HUES6 (cell line): ENCODE data around the gene MADD.

ENCODE experiments used
- H3K27ac ChIP-seq: 2 replicates; pipeline ENCODE4 v1.7.0; 2013; ENCODE audit warnings: low read depth, mild to moderate bottlenecking, low read length, inconsistent platforms
- H3K27me3 ChIP-seq: 2 replicates; pipeline ENCODE4 v1.6.1; 2013; ENCODE audit warnings: low read length; ENCODE audit not compliant: control insufficient read depth, insufficient read depth
- H3K36me3 ChIP-seq: 2 replicates; pipeline ENCODE4 v1.6.1; 2013; ENCODE audit warnings: low read length; ENCODE audit not compliant: control insufficient read depth, insufficient read depth
- H3K4me1 ChIP-seq: 2 replicates; pipeline ENCODE4 v1.6.1; 2013; ENCODE audit warnings: low read length; ENCODE audit not compliant: control insufficient read depth, insufficient read depth
- H3K4me3 ChIP-seq: 2 replicates; pipeline ENCODE4 v1.5.1; 2013; ENCODE audit warnings: low read depth, low read length
- H3K9ac ChIP-seq: one replicate; pipeline ENCODE4 v1.6.1; 2013; ENCODE audit warnings: mild to moderate bottlenecking, low read length
- H3K9me3 ChIP-seq: 2 replicates; pipeline ENCODE4 v1.6.1; 2013; ENCODE audit warnings: low read depth, low read length; ENCODE audit not compliant: control insufficient read depth, insufficient read depth

MADD gene

GRCh38 chr11:47325271-47326041 is 55.5 kb downstream of the MADD start:
- H3K27ac ChIP-seq, result no peak overlapping the region
- no peak overlapping the region for H3K9ac ChIP-seq
- no peaks in the 10 kb centered on the region for H3K27me3 ChIP-seq
- H3K36me3 ChIP-seq, result peaks cover 53% of the 10 kb centered on the region
- no peaks in the 10 kb centered on the region for H3K4me1 ChIP-seq
- H3K9me3 ChIP-seq, result no peaks in the 10 kb centered on the region
- H3K4me3 ChIP-seq, result no peak overlapping the region

DNA sequence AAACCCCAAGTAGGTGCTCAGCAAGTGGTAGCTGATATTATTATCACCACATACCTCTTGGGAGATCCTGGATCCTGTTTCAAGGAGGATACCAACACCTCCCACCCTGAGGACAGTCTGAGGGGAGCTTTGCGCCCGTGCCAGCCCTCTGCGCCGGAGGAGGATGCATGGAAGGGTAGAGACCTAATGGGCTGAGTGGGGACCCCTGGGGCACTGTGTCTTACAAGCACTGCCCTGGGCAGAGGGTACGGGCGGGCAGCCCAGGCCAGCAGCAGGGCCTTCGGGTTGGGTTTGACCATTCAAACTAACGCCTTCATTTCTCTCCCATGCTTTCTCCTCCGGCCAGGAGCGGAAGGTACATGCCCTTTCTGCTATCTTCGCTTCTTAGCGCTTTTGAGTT is 56.3 kb downstream of the MADD start:
- H3K9me3 ChIP-seq, result no peaks in the 10 kb centered on the region
- no peak overlapping the region for H3K27ac ChIP-seq
- no peak overlapping the region for H3K4me3 ChIP-seq
- peaks cover 53% of the 10 kb centered on the region for H3K36me3 ChIP-seq
- H3K27me3 ChIP-seq, result no peaks in the 10 kb centered on the region
- H3K4me1 ChIP-seq, result no peaks in the 10 kb centered on the region
- no peak overlapping the region for H3K9ac ChIP-seq

- Histone ChIP-seq H3K27ac (no peak overlapping the region), H3K9ac (no peak overlapping the region), H3K36me3 (peaks cover 48% of the 10 kb centered on the region)
These were observed 57.1 kb downstream of the MADD start for GRCh38 chr11:47327025-47327424.

DNA sequence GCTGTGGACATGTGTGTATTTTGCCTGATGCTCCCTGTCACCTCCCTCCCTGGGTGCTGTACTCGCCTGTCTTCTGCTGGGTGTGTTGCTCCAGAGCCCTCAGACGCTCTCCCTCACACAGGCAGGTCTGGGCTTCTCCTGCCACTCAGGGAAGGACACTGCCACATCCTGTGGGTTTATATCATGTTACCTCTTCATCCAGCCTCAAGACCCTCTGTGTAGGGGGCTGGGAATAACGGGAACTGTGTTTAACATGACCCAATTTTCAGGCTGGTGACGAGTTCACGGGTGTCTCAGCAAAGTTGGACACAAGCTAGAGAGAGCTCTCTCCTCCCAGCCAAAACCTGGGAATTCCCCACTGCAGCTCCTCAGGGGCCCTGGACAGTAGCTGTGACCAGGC is 58.0 kb downstream of the MADD start:
- H3K9ac ChIP-seq, result no peak overlapping the region
- no peaks in the 10 kb centered on the region for H3K9me3 ChIP-seq
- no peak overlapping the region for H3K27ac ChIP-seq
- no peak overlapping the region for H3K4me3 ChIP-seq
- no peaks in the 10 kb centered on the region for H3K27me3 ChIP-seq
- H3K4me1 ChIP-seq, result no peaks in the 10 kb centered on the region
- H3K36me3 ChIP-seq, result peaks cover 47% of the 10 kb centered on the region

More at GRCh38 chr11:47327025-47327424, 57.1 kb downstream of the MADD start:
- no peaks in the 10 kb centered on the region for H3K4me1 ChIP-seq
- no peaks in the 10 kb centered on the region for H3K27me3 ChIP-seq
- H3K4me3 ChIP-seq, result no peak overlapping the region
- no peaks in the 10 kb centered on the region for H3K9me3 ChIP-seq

- Histone ChIP-seq H3K9me3 (no peaks in the 10 kb centered on the region), H3K9ac (no peak overlapping the region), H3K36me3 (peaks cover 47% of the 10 kb centered on the region), H3K27me3 (no peaks in the 10 kb centered on the region), H3K4me1 (no peaks in the 10 kb centered on the region), H3K4me3 (no peak overlapping the region), H3K27ac (no peak overlapping the region)
These were observed 58.8 kb downstream of the MADD start for GRCh38 chr11:47328449-47329390.

DNA sequence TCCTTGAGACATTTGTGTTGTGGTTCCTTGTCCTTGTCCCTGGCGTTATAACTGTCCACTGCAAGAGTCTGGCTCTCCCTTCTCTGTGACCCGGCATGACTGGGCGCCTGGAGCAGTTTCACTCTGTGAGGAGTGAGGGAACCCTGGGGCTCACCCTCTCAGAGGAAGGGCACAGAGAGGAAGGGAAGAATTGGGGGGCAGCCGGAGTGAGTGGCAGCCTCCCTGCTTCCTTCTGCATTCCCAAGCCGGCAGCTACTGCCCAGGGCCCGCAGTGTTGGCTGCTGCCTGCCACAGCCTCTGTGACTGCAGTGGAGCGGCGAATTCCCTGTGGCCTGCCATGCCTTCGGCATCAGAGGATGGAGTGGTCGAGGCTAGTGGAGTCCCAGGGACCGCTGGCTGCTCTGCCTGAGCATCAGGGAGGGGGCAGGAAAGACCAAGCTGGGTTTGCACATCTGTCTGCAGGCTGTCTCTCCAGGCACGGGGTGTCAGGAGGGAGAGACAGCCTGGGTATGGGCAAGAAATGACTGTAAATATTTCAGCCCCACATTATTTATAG is 59.6 kb downstream of the MADD start:
- Histone ChIP-seq H3K27ac (no peak overlapping the region), H3K9ac (no peak overlapping the region), H3K36me3 (peaks cover 47% of the 10 kb centered on the region), H3K27me3 (no peaks in the 10 kb centered on the region), H3K4me3 (no peak overlapping the region), H3K9me3 (no peaks in the 10 kb centered on the region), H3K4me1 (no peaks in the 10 kb centered on the region)

DNA sequence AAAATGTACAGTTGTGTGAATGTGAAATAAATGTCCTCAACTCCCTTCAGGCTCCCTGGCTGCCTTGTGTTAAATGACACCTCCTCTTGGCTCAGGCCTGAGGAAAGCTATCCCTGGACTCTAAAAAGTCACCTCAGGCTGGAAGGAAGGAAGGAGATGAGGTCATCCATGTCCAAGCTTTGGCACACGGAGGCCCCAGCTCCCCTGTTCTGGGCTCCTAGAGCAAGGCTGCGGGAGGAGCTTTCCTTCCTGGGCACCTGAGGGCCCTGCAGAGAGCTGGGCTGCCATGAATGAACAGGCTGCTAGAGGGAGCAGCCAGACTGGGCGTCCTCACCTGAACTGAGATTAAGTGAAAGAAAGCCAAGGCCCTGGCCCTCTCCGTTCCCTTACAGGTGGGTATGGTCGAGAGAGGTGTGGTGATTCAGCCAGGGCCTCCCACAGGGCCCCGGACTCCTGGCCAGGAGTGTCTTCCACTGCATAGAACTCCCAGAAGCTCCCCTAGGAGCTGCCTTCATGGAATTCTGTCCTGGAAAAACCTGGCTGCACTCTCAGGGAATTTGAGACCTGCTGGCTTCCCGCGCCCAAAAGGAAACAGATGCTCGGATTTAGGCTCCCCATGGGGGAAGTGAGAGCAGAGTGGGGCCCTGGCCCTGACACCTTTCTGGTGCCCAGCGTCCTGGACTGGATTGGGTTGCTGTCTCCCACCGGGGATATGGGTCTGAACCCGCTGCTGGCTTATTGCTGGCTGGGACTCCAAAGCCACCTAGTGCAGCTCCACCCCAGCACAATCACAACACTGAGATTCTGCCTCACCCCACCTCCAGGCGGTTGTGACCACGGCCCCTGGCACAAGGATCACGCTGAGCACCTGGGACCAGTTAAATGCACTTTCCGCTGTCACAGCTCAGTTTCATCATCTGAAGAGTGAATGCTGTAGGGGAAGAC is 60.3 kb downstream of the MADD start:
- H3K36me3 ChIP-seq, result peaks cover 47% of the 10 kb centered on the region
- H3K27ac ChIP-seq, result no peak overlapping the region
- H3K27me3 ChIP-seq, result no peaks in the 10 kb centered on the region
- H3K4me3 ChIP-seq, result no peak overlapping the region
- no peak overlapping the region for H3K9ac ChIP-seq
- no peaks in the 10 kb centered on the region for H3K9me3 ChIP-seq
- H3K4me1 ChIP-seq, result no peaks in the 10 kb centered on the region

GRCh38 chr11:47331454-47332302 is 61.7 kb downstream of the MADD start:
- H3K36me3 ChIP-seq, result peaks cover 40% of the 10 kb centered on the region
- H3K4me1 ChIP-seq, result no peaks in the 10 kb centered on the region
- H3K4me3 ChIP-seq, result no peak overlapping the region
- no peaks in the 10 kb centered on the region for H3K9me3 ChIP-seq
- no peaks in the 10 kb centered on the region for H3K27me3 ChIP-seq
- H3K9ac ChIP-seq, result no peak overlapping the region
- no peak overlapping the region for H3K27ac ChIP-seq

DNA sequence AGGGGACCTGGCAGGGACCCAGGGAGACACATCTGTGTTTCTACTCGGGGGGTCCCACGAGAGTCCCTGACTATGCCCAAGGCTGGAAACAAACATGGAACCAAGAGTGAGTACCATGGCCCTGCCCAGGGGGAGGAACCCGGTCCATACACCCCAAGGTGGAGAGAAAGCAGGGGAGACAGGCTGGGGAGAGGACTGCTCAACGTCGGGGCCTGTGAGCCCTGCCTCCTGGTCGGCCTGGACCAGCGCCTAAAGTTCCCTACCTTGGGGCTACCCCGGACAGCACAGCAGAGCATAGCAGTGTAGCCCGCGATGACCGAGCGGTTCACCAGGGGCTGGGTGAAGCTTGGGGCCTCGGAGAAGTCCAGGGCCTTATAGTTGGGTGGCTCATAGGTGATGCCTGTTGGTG is 62.4 kb downstream of the MADD start:
- peaks cover 34% of the 10 kb centered on the region for H3K36me3 ChIP-seq
- H3K27me3 ChIP-seq, result no peaks in the 10 kb centered on the region
- no peak overlapping the region for H3K27ac ChIP-seq
- no peaks in the 10 kb centered on the region for H3K4me1 ChIP-seq
- no peak overlapping the region for H3K9ac ChIP-seq
- no peak overlapping the region for H3K4me3 ChIP-seq
- H3K9me3 ChIP-seq, result no peaks in the 10 kb centered on the region
